OCI-LY1 (cell line): Measurements from ENCODE around the gene SVOP.

Experiments
- EZH2 ChIP-seq: fragments of 200-600 bp; sonication (generic), shearing (Covaris generic); IDR thresholded peaks from 2 replicates; pipeline ENCODE4 v1.8.0; 2017; ENCODE audit warnings: borderline replicate concordance, mixed run types, mild to moderate bottlenecking, antibody characterized with exemption, low read length, moderate library complexity, mixed read lengths
- TF ChIP-seq, protein P1 (sequence below): fragments of 200-600 bp; sonication (generic), shearing (Covaris generic); IDR thresholded peaks from 2 replicates; pipeline ENCODE4 v1.5.1; 2017; ENCODE audit warnings: mild to moderate bottlenecking, antibody characterized with exemption, low read length, moderate library complexity, mixed read lengths

DNA sequence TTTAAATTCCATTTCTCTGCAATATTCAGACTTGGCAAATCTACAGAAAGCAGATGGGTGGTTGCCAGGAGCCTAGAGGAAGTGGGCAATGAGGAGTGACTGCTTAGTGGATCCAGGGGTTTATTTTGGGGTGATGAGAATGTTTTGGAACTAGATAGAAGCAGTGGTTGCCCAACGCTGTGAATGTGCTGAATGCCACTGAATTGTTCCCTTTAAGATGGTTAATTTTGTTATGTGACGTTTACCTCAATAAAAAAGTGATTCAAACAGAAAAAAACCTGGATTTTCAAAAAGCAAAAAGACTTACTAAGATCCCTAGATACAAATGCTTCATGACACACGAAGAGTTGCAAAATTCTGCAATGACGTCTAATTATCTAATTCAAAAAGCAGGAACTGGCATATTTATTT, 106.7 kb downstream of the SVOP start:
- TF ChIP-seq, protein P1, sequence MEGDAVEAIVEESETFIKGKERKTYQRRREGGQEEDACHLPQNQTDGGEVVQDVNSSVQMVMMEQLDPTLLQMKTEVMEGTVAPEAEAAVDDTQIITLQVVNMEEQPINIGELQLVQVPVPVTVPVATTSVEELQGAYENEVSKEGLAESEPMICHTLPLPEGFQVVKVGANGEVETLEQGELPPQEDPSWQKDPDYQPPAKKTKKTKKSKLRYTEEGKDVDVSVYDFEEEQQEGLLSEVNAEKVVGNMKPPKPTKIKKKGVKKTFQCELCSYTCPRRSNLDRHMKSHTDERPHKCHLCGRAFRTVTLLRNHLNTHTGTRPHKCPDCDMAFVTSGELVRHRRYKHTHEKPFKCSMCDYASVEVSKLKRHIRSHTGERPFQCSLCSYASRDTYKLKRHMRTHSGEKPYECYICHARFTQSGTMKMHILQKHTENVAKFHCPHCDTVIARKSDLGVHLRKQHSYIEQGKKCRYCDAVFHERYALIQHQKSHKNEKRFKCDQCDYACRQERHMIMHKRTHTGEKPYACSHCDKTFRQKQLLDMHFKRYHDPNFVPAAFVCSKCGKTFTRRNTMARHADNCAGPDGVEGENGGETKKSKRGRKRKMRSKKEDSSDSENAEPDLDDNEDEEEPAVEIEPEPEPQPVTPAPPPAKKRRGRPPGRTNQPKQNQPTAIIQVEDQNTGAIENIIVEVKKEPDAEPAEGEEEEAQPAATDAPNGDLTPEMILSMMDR = no peak
- TF ChIP-seq EZH2 = no peak
